ENCODE data around the gene ANTXR1.

The ANTXR1 gene

GRCh38 chr2:69181806-69182427, 168.9 kb downstream of the ANTXR1 start:
- no peak for DNase-seq (ENCODE audit: low spot score)

DNA sequence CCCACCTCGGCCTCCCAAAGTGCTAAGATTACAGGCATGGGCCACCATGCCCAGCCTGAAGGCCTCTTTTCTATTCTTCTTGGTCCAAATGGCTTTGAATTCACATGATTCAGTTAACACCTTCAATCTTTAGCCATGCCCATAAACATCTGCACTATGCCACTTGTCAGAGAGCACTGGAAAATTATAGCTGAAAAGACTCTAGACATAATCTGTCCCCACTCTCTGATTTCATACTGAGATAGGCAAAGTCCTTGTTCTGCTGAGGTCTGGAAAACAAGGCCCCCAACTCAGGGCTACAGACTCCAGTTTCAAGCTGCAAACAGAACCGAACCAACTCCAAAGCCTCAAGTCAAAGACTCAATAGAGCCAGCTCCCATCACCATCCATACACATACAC, 170.7 kb downstream of the ANTXR1 start:
- DNase-seq (ENCODE audit: low spot score) = no peak

GRCh38 chr2:69184224-69184623, 171.2 kb downstream of the ANTXR1 start:
- no peak for DNase-seq (ENCODE audit: low spot score)

DNA sequence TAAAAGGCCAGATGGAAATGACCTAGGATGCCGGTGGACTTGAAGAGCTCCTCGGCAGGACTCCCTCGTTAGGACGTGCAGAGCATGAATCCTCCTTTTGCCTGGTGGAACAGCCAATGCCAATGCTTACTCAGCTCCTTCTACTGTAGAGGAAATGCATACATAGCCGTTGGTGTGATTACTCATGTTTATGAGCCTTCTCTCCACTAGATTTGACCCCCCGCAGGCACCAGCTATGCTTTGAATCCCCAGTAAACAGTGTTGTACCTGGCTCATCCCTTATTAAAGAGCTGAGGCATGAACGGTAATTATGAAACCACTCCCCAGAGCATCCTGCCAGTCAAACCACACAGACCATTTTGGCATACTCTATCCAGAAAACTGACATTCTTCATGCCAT, 172.8 kb downstream of the ANTXR1 start:
- no peak for DNase-seq (ENCODE audit: low spot score)

GRCh38 chr2:69186614-69187013, 173.6 kb downstream of the ANTXR1 start:
- DNase-seq (ENCODE audit: low spot score) = no peak

DNA sequence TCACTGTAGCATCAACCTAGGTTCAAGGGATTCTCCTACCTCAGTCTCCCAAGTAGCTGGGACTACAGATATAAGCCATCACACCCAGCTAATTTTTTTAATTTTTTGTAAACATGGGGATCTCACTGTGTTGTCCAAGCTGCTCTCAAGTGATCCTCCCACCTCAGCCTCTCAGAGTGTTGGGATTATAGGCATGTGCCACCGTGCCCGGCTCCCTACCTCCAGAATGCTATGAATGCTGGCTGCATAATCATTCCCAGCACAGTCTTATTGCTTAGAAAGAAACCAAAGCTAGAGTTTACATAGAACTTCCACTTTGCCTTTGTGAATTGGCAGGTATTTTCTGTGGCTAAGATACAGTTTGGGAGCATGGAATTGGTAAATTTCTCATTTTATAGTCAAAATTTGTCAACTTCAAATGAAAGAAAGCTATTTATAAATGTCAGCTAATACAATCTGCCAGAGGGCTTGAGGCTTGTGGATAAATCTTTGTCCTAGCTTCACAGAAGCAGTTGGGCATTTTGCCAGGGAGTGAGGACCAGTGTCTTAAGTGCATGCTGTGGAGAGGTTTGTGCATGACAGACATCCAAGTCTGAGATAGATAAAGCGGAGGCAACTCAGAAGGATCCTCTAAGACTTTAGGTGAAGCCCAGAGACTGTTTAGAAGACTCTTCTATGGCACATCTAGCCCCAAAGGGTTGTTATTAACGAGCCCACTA, 175.4 kb downstream of the ANTXR1 start:
- no peak for DNase-seq (ENCODE audit: low spot score)

DNA sequence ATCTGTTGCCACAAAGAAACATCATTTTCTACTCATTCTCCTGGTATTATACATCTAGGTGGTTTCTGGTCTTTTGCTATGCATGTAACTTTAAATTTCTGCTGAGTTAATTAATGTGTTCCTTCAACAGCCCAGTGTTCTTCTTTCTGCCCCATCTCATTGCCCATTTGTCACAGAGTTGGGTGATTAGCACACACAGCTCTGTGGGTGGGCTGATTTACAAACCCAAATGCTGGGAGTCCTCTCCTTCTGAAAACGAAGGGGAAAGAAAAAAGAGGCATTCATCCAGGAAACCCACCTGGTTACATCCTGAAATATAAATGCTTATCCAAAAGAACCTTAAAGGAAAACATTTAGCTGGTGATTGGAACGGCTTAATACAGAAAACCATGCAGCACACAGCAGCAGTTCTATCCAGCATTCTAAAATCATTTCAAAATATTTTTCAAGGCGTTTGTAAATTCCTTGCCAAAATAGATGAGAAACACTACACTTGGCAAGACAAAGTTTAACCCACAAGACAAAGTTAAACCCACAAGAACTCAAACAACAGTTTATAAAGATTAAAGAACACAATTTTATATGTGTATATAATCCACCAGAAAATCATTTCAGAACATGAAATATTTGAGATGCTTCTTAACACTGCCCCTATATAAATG, 177.9 kb downstream of the ANTXR1 start:
- DNase-seq (ENCODE audit: low spot score) = no peak

DNA sequence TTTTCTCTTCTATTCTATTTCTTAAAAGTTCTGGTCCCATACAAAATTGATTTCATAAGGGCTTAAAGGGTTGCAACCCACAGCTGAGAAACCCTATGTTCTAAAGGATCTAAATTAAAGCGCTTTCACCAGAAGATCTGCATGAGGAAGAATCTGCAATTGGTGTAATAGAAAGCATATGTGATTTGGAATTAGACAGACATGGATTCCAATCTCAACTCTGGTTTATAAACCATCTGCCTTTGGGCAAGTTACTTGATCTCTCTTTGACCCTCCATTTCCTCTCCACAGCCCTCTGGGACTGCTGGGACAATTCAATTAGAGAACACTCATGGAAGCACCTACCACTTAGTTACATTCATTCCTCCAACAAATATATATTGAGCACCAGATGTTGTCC, 178.7 kb downstream of the ANTXR1 start:
- DNase-seq (ENCODE audit: low spot score) = no peak

DNA sequence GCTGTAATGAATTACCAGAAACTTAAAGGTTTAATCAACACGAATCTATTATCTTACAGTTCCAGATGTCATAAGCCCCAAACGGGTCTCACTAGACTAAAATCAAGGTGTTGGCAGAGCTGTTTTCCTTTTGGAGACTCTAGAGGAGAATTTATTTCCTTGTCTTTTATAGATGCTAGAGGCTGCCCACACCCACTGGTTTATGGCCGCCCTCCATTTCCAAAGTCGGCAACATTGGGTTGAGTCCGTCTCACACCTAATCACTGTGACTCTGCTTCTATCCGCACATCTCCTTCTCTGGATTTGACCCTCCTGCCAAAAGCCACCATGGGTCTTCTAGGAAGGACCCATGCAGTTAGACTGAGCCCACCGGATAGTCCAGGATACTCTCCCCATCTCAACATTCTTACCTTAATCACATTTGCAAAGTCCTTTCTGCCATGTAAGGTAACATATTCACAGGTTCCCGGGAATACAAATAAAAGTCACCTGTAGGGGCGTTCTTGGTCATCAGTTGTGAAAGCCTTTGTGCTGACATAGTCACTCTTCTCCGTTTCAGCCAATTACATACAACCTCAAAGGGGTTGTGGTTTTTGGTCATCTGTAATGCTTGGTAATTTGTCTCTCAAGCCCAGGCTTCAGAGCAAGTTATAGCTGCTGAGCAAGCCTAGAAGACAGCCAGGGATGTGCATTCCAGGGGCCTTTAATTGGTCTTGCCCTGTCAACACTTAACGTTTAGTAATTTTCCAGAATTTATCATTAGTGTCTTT, 179.4 kb downstream of the ANTXR1 start:
- no peak for DNase-seq (ENCODE audit: low spot score)

DNA sequence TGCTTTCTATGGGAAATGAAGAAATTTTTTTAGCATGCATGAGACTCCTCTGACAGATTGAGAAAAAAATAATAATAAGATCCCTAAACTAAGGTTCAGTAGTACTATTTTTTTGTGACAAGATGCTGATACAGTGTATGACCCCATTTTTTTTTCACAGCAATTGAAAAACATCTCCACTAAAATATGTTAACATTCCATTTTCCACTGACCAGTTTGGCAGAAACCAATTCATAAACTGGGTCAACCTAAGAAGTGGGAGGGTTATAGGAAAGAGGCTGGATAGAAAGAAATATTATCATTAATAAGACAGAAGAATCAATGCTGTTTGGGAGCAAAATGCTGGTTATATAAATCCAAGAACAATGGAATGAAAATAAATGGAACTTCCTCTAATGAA, 182.7 kb downstream of the ANTXR1 start:
- no peak for DNase-seq (ENCODE audit: low spot score)

- no peak for DNase-seq (ENCODE audit: low spot score)
Measured at GRCh38 chr2:69196327-69197117, 183.5 kb downstream of the ANTXR1 start.

GRCh38 chr2:69200107-69200520, 187.1 kb downstream of the ANTXR1 start:
- no peak for DNase-seq (ENCODE audit: low spot score)

- DNase-seq (ENCODE audit: low spot score) = no peak
Measured at GRCh38 chr2:69201259-69201658, 188.3 kb downstream of the ANTXR1 start.

DNA sequence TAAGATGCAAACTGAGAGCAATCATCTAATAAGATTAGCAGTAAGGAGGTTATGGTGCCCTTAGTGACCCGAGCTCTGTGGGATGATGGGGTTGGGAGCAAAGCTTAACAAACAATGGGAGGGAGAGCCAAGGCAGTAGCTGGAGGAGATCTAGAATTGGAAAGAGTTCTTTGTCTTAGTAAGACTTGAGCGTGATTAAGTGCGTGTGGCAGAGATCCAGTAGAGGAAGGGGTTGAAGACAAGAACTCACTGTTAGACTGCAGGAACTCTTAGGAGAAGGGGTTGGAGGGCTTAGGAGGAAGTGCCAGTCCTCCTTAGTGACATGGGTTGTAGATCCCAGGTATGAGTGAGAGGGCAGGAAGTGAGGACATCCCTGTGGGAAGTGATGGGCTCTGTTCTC, 189.3 kb downstream of the ANTXR1 start:
- no peak for DNase-seq (ENCODE audit: low spot score)

GRCh38 chr2:69203166-69203985, 190.4 kb downstream of the ANTXR1 start:
- no peak for DNase-seq (ENCODE audit: low spot score)

DNA sequence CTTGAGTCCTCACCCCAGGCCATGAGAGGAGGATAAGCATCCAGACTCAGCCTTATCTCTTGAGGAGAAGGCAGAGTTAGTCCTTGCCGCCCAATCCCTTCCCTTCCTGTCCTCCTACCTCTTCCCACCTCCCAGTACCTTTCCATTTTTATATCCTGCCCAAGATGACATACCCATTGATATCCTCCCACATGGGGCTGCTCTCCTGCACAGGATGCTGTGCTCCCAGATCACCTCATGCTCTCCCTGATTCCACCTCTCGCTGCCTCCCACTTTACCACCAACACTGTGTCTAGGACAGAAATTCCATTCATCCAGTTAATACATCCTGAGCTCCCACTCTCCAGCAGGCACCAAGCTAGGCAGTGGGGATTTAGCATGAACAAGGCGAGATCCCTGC, 191.7 kb downstream of the ANTXR1 start:
- DNase-seq (ENCODE audit: low spot score) = no peak

DNA sequence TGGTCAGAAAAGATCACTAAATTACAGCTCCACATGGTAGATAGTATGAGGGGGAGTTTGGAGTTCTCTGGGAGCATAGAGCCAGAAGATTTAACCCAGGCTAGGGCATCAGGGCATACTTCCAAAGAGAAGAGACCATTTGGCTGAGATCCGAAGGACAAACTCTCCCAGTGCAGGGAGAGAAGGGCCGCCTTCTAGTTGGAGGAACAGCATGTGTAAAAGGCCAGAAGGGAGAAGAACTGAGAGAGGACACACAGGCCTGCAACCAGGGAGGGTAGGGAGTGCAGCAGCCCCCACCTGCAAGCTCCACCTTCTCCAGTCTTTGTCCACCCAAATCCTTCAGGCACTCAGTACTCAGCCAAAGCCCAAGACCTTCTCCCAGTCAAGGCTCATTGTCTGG, 192.1 kb downstream of the ANTXR1 start:
- DNase-seq (ENCODE audit: low spot score) = no peak

DNA sequence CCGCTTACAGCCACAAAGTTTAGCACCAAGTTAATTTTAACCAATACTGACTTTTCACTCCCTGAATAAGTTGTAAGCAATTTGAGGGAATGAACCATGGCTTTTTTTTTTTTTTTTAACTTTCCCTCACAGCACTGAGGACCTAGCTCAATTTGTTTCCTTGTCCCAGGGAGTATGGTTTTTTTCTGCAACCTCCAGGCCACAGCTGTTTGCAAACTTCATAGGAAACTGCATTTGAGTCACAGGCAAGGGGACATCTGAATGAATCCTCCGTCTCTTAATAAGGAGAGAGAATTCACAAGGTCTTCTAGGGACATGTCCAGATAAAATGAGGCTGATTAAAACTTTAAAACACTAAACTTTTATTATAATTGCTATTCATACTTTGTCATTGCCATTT, 192.5 kb downstream of the ANTXR1 start:
- no peak for DNase-seq (ENCODE audit: low spot score)

GRCh38 chr2:69208023-69208595, 195.1 kb downstream of the ANTXR1 start:
- DNase-seq (ENCODE audit: low spot score) = no peak

- no peak for DNase-seq (ENCODE audit: low spot score)
Measured at GRCh38 chr2:69209482-69209881, 196.5 kb downstream of the ANTXR1 start.

- no peak for DNase-seq (ENCODE audit: low spot score)
Measured at GRCh38 chr2:69210385-69210784, 197.4 kb downstream of the ANTXR1 start.

Data from cerebellar cortex (tissue), 1 donor.